IMR-90 (cell line): ENCODE data around the gene POMZP3. TPM values are rescaled to one million over a fixed set of nuclear protein-coding genes. Genes with fewer than 3 reads are reported as not detected.
A peak's percentile ranks its signal among the peaks of the same experiment; 100 is the strongest.
"Not testable (repeated sequence)": the region's sequence is repeated elsewhere in the genome, so short reads cannot be mapped to it uniquely, and the experiment has no call there.

ENCODE experiments used
- ATAC-seq: fragments of 200-7000 bp; cut with Tn5 transposase; 2 replicates; pipeline ENCODE4 v1.9.1; 2020; ENCODE audit warnings: low read depth, mild to moderate bottlenecking, moderate library complexity
- BruUV-seq: library from RNA; stranded (reverse); fragments of 400-500 nt; replicated peaks from 2 replicates; lab custom pipeline; 2021; lab: Mats Ljungman, UMichigan
- CTCF ChIA-PET: fragments of 300-600 bp; formaldehyde crosslinking; extraction: SDS; loops from one replicate; lab custom pipeline; 2021; ENCODE audit warnings: antibody characterized with exemption; lab: Yijun Ruan, JAX
- POLR2A ChIA-PET: fragments of 300-600 bp; sonication (Branson Sonifier 250); formaldehyde crosslinking; loops from one replicate; lab custom pipeline; 2022; ENCODE audit warnings: antibody characterized with exemption; ENCODE audit not compliant: unreplicated experiment; lab: Charles Lee
- DNase-seq: peaks from one replicate; pipeline ENCODE4 v3.0.0; 2013
- H2AFZ ChIP-seq: replicated peaks from 2 replicates; pipeline ENCODE3; 2013; ENCODE audit warnings: low read length, mild to moderate bottlenecking; ENCODE audit not compliant: poor library complexity
- H2AK5ac ChIP-seq: 2 replicates; pipeline ENCODE4 v1.6.1; 2013; ENCODE audit warnings: low read depth, low read length, inconsistent platforms
- H2AK9ac ChIP-seq: replicated peaks from 2 replicates; pipeline ENCODE3; 2013; ENCODE audit warnings: mild to moderate bottlenecking, low read depth, low read length, moderate library complexity; ENCODE audit not compliant: poor library complexity
- H2BK120ac ChIP-seq: 2 replicates; pipeline ENCODE4 v1.6.1; 2013; ENCODE audit warnings: low read depth, low read length, inconsistent platforms
- H2BK15ac ChIP-seq: 3 replicates; pipeline ENCODE4 v1.6.1; 2013; ENCODE audit warnings: low read depth, low read length, inconsistent platforms
- H2BK20ac ChIP-seq: 2 replicates; pipeline ENCODE4 v1.6.1; 2013; ENCODE audit warnings: low read depth, mild to moderate bottlenecking, inconsistent platforms, low read length, moderate library complexity
- H2BK5ac ChIP-seq: 2 replicates; pipeline ENCODE4 v1.6.1; 2013; ENCODE audit warnings: mild to moderate bottlenecking, low read depth, low read length, inconsistent platforms; ENCODE audit not compliant: poor library complexity, severe bottlenecking
- H3K14ac ChIP-seq: replicated peaks from 2 replicates; pipeline ENCODE4 v1.6.1; 2013; ENCODE audit warnings: low read depth, low read length, inconsistent platforms
- H3K18ac ChIP-seq: 2 replicates; pipeline ENCODE4 v1.6.1; 2013; ENCODE audit warnings: low read depth, low read length, control low read depth
- H3K23ac ChIP-seq: 2 replicates; pipeline ENCODE4 v1.6.1; 2013; ENCODE audit warnings: low read depth, low read length, inconsistent platforms
- H3K27ac ChIP-seq: 2 replicates; pipeline ENCODE4 v1.5.1; 2013; ENCODE audit warnings: mild to moderate bottlenecking, control low read depth, low read length; ENCODE audit not compliant: insufficient read depth
- H3K27me3 ChIP-seq: 2 replicates; pipeline ENCODE4 v1.6.1; 2013; ENCODE audit warnings: low read length; ENCODE audit not compliant: control insufficient read depth, insufficient read depth
- H3K36me3 ChIP-seq: 2 replicates; pipeline ENCODE4 v1.6.1; 2013; ENCODE audit warnings: low read length, mixed read lengths; ENCODE audit not compliant: control insufficient read depth, insufficient read depth
- H3K4ac ChIP-seq: 2 replicates; pipeline ENCODE4 v1.6.1; 2013; ENCODE audit warnings: low read depth, low read length, inconsistent platforms
- H3K4me1 ChIP-seq: 2 replicates; pipeline ENCODE4 v1.6.1; 2013; ENCODE audit warnings: low read length, mixed read lengths; ENCODE audit not compliant: control insufficient read depth, insufficient read depth
- H3K4me2 ChIP-seq: 2 replicates; pipeline ENCODE4 v1.6.1; 2013; ENCODE audit warnings: low read depth, mild to moderate bottlenecking, control low read depth, low read length, moderate library complexity
- H3K4me3 ChIP-seq: 2 replicates; pipeline ENCODE4 v1.5.1; 2013; ENCODE audit warnings: low read depth, mild to moderate bottlenecking, control low read depth, low read length, moderate library complexity; ENCODE audit not compliant: insufficient read depth
- H3K56ac ChIP-seq: 2 replicates; pipeline ENCODE4 v1.6.1; 2013; ENCODE audit warnings: low read length, inconsistent platforms; ENCODE audit not compliant: insufficient read depth; ENCODE audit errors: extremely low read depth
- H3K79me1 ChIP-seq, 2 experiments: 2 replicates each; pipeline ENCODE4 v1.6.1; 2013; ENCODE audit warnings: low read length in 2 of 2, inconsistent platforms in 1 of 2, low read depth in 1 of 2
- H3K9ac ChIP-seq: 2 replicates; pipeline ENCODE4 v1.6.1; 2013; ENCODE audit warnings: low read depth, low read length, control low read depth
- H3K9me1 ChIP-seq: 2 replicates; pipeline ENCODE4 v1.6.1; 2013; ENCODE audit warnings: low read length, inconsistent platforms; ENCODE audit not compliant: insufficient read depth
- H3K9me3 ChIP-seq: 2 replicates; pipeline ENCODE4 v1.6.1; 2013; ENCODE audit warnings: low read length; ENCODE audit not compliant: control insufficient read depth, insufficient read depth
- H4K20me1 ChIP-seq: 2 replicates; pipeline ENCODE4 v1.6.1; 2013; ENCODE audit warnings: low read length, inconsistent platforms; ENCODE audit not compliant: insufficient read depth
- H4K5ac ChIP-seq: 2 replicates; pipeline ENCODE4 v1.6.1; 2013; ENCODE audit warnings: mild to moderate bottlenecking, low read depth, low read length, control low read depth
- H4K8ac ChIP-seq, 2 experiments: 2 replicates each; pipeline ENCODE4 v1.6.1; 2013; ENCODE audit warnings: low read depth in 2 of 2, low read length in 2 of 2, control low read depth in 1 of 2, inconsistent platforms in 1 of 2
- H4K91ac ChIP-seq: 2 replicates; pipeline ENCODE4 v1.6.1; 2013; ENCODE audit warnings: low read depth, low read length, inconsistent platforms; ENCODE audit not compliant: insufficient read depth
- WGBS, 2 experiments: methylation state at CpG; one replicate each; pipeline versions ENCODE4 v1.1.5 to v1.1.7; 2013; ENCODE audit warnings: missing lambda C conversion rate in 2 of 2; ENCODE audit not compliant: insufficient read length in 1 of 2; ENCODE audit errors: extremely low coverage in 2 of 2; 5-methylcytosine and 5-hydroxymethylcytosine counted together
- dilution Hi-C: fragments of 300-500 bp; cut with HindIII; formaldehyde crosslinking; loops from one replicate; pipeline ENCODE4 v1.14.3; 2018; ENCODE audit warnings: low sequenced_read_pairs; ENCODE audit not compliant: unreplicated experiment
- in situ Hi-C: fragments of 300-500 bp; cut with MboI; formaldehyde crosslinking; loops from 3 replicates; pipeline ENCODE4 v1.14.3; 2019; ENCODE audit warnings: low sequenced_read_pairs, inconsistent platforms, mixed read lengths
- intact Hi-C: fragments of 100-400 bp; cut with micrococcal nuclease; formaldehyde crosslinking; loops from 2 replicates; pipeline ENCODE4 v1.10.0; 2022
- polyA plus RNA-seq, 3 experiments: library from polyadenylated mRNA; depleted of rRNA; stranded (reverse); fragments of >200 nt; gene quantifications; 2 replicates each; pipeline ENCODE4 v1.2.3, GENCODE V29; 2012; ENCODE audit warnings: low replicate concordance in 1 of 3
- total RNA-seq: library from RNA; depleted of rRNA; stranded (reverse); fragments of >200 nt; gene quantifications from 2 replicates; pipeline ENCODE4 v1.2.3, GENCODE V29; 2012

Gene POMZP3
- total and polyA plus RNA-seq, 2 of the 4 experiments (the other 2 are of a cell fraction) = 1.4 to 4.8 TPM

- H2AK5ac ChIP-seq, H2BK15ac ChIP-seq, H3K79me1 ChIP-seq, H3K27ac ChIP-seq, intact Hi-C loops, in situ Hi-C loops, H3K56ac ChIP-seq, CTCF ChIA-PET, H3K9ac ChIP-seq, H4K8ac ChIP-seq, H3K4me2 ChIP-seq, BruUV-seq, POLR2A ChIA-PET, H3K9me3 ChIP-seq, H2BK120ac ChIP-seq, H3K14ac ChIP-seq, H2BK5ac ChIP-seq, H4K5ac ChIP-seq, dilution Hi-C loops, H3K18ac ChIP-seq, H3K4me1 ChIP-seq, H3K4me3 ChIP-seq, H3K9me1 ChIP-seq, H4K91ac ChIP-seq, H2AK9ac ChIP-seq, H3K23ac ChIP-seq, H3K27me3 ChIP-seq, H2BK20ac ChIP-seq, H3K36me3 ChIP-seq, H4K20me1 ChIP-seq, DNase-seq, H3K4ac ChIP-seq, H2AFZ ChIP-seq: not testable (repeated sequence)
- WGBS, 2 experiments = no CpG with 5 or more reads among the region's 13 CpGs
- peak; percentile 71 for ATAC-seq
Observed at GRCh38 chr7:76619439-76620190, 7.5 kb downstream of the POMZP3 start.
